Hypothalamus (tissue), 51 donors: Measurements from ENCODE around the gene INPP5A.
"Not testable (repeated sequence)": the region's sequence is repeated elsewhere in the genome, so short reads cannot be mapped to it uniquely, and the experiment has no call there.

Source experiments
- DNase-seq, 51 donors: peaks; one replicate each; lab custom pipeline; 2025; lab: John Stamatoyannopoulos, UW

The INPP5A gene

GRCh38 chr10:132544744-132545658, 7.4 kb downstream of the INPP5A start:
- no peak for DNase-seq

- no peak for DNase-seq
Observed at GRCh38 chr10:132545659-132546367, 8.2 kb downstream of the INPP5A start.

- no peak for DNase-seq
Observed at GRCh38 chr10:132546567-132547420, 9.2 kb downstream of the INPP5A start.

DNA sequence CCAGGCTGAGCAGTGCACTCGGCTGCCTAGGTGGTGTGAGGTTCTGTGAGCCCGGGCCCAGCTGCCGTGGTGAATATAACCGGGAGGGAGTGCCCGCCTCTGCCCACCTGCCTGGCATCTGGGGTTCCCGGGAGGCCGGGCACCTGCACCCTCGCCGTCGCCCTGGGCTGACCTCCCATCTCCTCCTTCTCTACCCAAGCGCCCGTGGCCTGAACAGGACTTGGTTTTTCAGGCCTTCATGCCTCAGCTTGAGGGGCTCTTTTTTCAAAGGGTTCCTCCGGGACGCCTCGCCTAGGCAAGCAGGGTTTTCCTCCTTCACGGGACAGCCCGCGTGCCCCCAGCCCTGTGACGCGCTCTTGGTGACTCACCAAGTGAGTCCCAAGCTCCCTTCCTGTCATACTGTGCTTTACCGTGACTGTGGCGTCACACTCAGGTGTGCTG, 9.9 kb downstream of the INPP5A start:
- no peak for DNase-seq

- DNase-seq: no peak
Observed at GRCh38 chr10:132548106-132548823, 10.7 kb downstream of the INPP5A start.

- no peak for DNase-seq
Observed at GRCh38 chr10:132548869-132549268, 11.3 kb downstream of the INPP5A start.

GRCh38 chr10:132549371-132549770, 11.8 kb downstream of the INPP5A start:
- DNase-seq: no peak

DNA sequence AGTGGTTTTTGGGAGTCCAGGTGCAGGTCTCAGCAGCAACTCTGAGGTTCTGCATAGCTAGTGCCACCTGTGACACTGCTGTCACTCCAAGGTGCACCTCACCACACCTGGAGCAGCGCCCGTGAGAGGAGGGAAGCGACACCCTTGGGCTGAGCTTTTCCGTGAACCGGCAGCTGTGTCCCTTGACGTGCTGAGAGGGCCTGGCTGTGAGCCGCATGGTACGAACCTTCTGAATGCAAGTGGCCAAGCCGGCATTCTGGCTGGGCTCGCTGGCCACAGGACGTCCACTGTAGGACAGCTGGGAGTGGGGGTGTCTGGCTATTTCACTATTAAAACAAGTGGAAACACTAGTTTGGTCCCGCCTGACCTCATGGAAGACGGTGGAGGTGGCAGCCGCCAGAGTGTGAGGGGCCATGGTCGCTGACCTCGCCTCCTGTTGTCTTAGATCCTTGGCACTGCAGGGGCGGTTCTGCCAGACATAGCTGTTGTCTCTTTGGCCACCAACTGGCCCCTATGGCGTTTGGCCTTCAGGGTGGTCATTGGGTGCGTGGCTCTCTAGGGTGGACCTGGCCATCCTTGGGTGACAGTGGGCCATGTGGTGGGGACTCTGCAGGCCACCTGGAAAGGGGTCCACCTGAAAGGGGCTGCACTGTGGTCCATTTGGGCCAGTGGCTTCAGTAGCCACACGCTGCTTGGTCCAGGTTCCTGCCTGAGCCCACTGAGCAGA, 12.9 kb downstream of the INPP5A start:
- DNase-seq: no peak

- no peak for DNase-seq
Observed at GRCh38 chr10:132551093-132551807, 13.7 kb downstream of the INPP5A start.

GRCh38 chr10:132551808-132552130, 14.2 kb downstream of the INPP5A start:
- DNase-seq: no peak

- not testable (repeated sequence) for DNase-seq
Observed at GRCh38 chr10:132552635-132553034, 15.0 kb downstream of the INPP5A start.

GRCh38 chr10:132553568-132553967, 16.0 kb downstream of the INPP5A start:
- not testable (repeated sequence) for DNase-seq

- DNase-seq: no peak
Observed at GRCh38 chr10:132554053-132554990, 16.7 kb downstream of the INPP5A start.

DNA sequence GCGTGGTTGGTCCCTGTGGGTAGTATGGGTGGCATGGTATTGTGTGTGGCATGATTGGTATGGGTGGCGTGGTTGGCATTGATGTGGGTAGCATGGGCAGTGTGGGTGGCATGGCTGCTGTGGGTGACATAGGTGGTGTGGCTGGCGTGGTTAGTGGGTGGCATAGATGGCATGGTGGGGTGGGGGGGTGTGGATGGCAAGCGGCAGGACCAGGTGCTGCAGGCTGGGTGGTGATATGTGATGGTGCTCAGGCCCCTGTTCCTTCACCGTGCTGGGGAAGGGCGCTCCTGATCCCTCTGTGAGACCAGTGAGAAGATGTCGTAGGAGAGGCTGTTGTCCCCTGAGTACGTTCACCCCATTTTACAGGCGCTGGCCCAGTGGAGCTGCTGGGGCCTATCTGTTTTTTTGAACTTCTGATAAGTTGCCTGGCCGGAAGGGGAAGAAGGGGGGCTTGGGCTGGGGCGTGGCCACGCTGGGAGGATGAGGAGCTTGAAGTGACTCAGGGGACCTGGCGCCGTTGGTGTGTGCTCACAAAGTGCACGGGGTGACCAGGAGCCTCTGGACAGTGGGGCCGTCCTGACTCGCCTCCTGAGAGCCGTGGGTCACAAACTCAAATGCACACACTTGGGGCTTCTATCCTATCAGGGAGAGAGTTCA, 17.5 kb downstream of the INPP5A start:
- no peak for DNase-seq

- DNase-seq: no peak
Observed at GRCh38 chr10:132555648-132556575, 18.3 kb downstream of the INPP5A start.

DNA sequence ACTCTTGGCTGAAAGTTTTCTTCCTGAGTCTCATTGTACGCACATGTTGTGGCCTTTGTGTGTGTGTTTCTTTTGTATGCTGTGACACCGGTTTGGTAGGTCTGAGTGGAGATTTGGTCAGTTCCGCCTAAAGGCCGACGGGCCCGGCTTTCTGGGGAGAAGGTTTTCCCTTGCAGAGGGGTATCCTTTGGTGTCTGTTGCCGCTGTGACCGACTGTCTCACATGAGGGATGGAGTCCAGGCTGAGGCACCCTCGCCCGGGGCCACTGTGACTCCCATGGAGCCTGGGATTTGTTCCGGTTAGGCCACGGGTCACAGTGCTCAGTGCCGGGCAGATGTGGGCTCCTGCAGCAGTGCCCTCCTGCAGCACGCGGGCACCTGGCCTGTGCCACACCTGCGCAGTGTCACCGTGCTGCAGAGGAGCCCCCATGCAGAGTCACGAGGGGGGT, 19.4 kb downstream of the INPP5A start:
- DNase-seq: no peak
